Calu3 (cell line): ENCODE results near the gene TOP3B. TPM values are rescaled to one million over a fixed set of nuclear protein-coding genes. Genes with fewer than 3 reads are reported as not detected.
A peak's percentile ranks its signal among the peaks of the same experiment; 100 is the strongest.

Experiments used
- BruUV-seq: library from RNA; stranded (reverse); fragments of 400-500 nt; replicated peaks from 2 replicates; lab custom pipeline; 2021; lab: Mats Ljungman, UMichigan
- CTCF ChIA-PET: fragments of 300-600 bp; sonication (Branson Sonifier 250); formaldehyde crosslinking; loops from one replicate; lab custom pipeline; 2022; ENCODE audit warnings: antibody characterized with exemption; lab: Charles Lee
- DNase-seq: peaks from one replicate; pipeline ENCODE4 v3.0.0; 2022
- H3K27ac Mint-ChIP-seq: one replicate; pipeline ENCODE4 v1.8.0; 2022; ENCODE audit warnings: mixed read lengths; ENCODE audit not compliant: unreplicated experiment
- H3K27me3 Mint-ChIP-seq: one replicate; pipeline ENCODE4 v1.8.0; 2022; ENCODE audit warnings: mixed read lengths; ENCODE audit not compliant: unreplicated experiment
- H3K36me3 Mint-ChIP-seq: one replicate; pipeline ENCODE4 v1.8.0; 2022; ENCODE audit warnings: mild to moderate bottlenecking, moderate library complexity, mixed read lengths; ENCODE audit not compliant: insufficient read depth, unreplicated experiment
- H3K4me1 Mint-ChIP-seq: one replicate; pipeline ENCODE4 v1.8.0; 2022; ENCODE audit warnings: mild to moderate bottlenecking, low read depth, mixed read lengths; ENCODE audit not compliant: unreplicated experiment
- H3K4me3 Mint-ChIP-seq: one replicate; pipeline ENCODE4 v1.8.0; 2022; ENCODE audit warnings: mild to moderate bottlenecking, low read depth, moderate library complexity, mixed read lengths; ENCODE audit not compliant: unreplicated experiment
- H3K9me3 Mint-ChIP-seq: one replicate; pipeline ENCODE4 v1.8.0; 2022; ENCODE audit warnings: low read depth, mixed read lengths; ENCODE audit not compliant: unreplicated experiment
- intact Hi-C: fragments of 100-400 bp; cut with micrococcal nuclease; formaldehyde crosslinking; loops from one replicate; pipeline ENCODE4 v1.10.0; 2022; ENCODE audit not compliant: unreplicated experiment
- total RNA-seq: library from RNA; stranded (reverse); gene quantifications from 2 replicates; pipeline ENCODE4 v1.2.3, GENCODE V29; 2022
- TF ChIP-seq, protein P1 (sequence below): fragments of 200-600 bp; IDR thresholded peaks from one replicate; pipeline ENCODE4 v1.8.0; 2022; ENCODE audit warnings: antibody characterized with exemption; ENCODE audit not compliant: unreplicated experiment

Gene TOP3B
- total RNA-seq, 1 experiment from 2014 or later: 45.1 TPM

- no peaks in the 10 kb centered on the region for H3K9me3 Mint-ChIP-seq
- CTCF ChIA-PET: no interaction called here
Measured at GRCh38 chr22:21990445-21991303, 8.1 kb upstream of the TOP3B start.

GRCh38 chr22:21989049-21989448 is 6.5 kb upstream of the TOP3B start:
- no peak for DNase-seq
- no peaks in the 10 kb centered on the region for H3K9me3 Mint-ChIP-seq
- TF ChIP-seq, protein P1, sequence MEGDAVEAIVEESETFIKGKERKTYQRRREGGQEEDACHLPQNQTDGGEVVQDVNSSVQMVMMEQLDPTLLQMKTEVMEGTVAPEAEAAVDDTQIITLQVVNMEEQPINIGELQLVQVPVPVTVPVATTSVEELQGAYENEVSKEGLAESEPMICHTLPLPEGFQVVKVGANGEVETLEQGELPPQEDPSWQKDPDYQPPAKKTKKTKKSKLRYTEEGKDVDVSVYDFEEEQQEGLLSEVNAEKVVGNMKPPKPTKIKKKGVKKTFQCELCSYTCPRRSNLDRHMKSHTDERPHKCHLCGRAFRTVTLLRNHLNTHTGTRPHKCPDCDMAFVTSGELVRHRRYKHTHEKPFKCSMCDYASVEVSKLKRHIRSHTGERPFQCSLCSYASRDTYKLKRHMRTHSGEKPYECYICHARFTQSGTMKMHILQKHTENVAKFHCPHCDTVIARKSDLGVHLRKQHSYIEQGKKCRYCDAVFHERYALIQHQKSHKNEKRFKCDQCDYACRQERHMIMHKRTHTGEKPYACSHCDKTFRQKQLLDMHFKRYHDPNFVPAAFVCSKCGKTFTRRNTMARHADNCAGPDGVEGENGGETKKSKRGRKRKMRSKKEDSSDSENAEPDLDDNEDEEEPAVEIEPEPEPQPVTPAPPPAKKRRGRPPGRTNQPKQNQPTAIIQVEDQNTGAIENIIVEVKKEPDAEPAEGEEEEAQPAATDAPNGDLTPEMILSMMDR: no peak
- peaks cover 66% of the 10 kb centered on the region for H3K27me3 Mint-ChIP-seq
- intact Hi-C loops: no loop called here
- no peaks in the 10 kb centered on the region for H3K36me3 Mint-ChIP-seq
- no peaks in the 10 kb centered on the region for H3K4me1 Mint-ChIP-seq
- H3K4me3 Mint-ChIP-seq: no peak overlapping the region
- no TSS peak for BruUV-seq
- no peak overlapping the region for H3K27ac Mint-ChIP-seq
- CTCF ChIA-PET: no interaction called here

More at GRCh38 chr22:21990445-21991303, 8.1 kb upstream of the TOP3B start:
- Mint-ChIP-seq H3K27me3 (peaks cover 83% of the 10 kb centered on the region), H3K36me3 (no peaks in the 10 kb centered on the region), H3K4me1 (no peaks in the 10 kb centered on the region), H3K4me3 (no peak overlapping the region), H3K27ac (no peak overlapping the region)
- intact Hi-C loops: no loop called here
- TF ChIP-seq, protein P1: no peak
- no peak for DNase-seq
- BruUV-seq: no TSS peak

GRCh38 chr22:21985214-21985613 is 2.6 kb upstream of the TOP3B start:
- BruUV-seq: no TSS peak
- Mint-ChIP-seq H3K4me3 (no peak overlapping the region), H3K36me3 (peaks cover 16% of the 10 kb centered on the region), H3K27ac (no peak overlapping the region), H3K4me1 (no peaks in the 10 kb centered on the region), H3K9me3 (no peaks in the 10 kb centered on the region), H3K27me3 (peaks cover 32% of the 10 kb centered on the region)
- DNase-seq: no peak
- TF ChIP-seq, protein P1: peak; percentile 9
- CTCF ChIA-PET: no interaction called here
- intact Hi-C loops: no loop called here

DNA sequence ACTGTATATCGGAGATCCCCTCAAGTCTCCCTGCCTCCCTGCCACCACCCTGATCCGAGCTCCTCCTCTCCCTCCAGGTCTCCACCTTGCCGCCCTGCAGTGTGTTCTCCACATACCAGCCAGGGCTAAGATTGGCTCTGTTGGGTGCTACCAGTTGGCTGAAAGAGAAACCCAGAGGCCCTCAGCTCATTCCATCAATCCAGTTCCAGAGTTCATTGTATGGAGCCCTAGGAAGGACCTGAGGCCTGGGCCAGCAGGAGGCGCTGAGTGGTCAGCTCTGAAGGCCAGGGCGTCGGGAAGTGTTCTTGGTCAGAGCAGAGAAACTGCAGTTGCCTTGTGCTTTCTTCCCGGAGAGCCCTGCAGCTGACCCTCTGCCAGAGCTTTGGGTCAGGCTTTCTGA is 2.2 kb upstream of the TOP3B start:
- no peaks in the 10 kb centered on the region for H3K9me3 Mint-ChIP-seq
- no peak overlapping the region for H3K4me3 Mint-ChIP-seq
- peaks cover 28% of the 10 kb centered on the region for H3K27me3 Mint-ChIP-seq
- no TSS peak for BruUV-seq
- no peak for DNase-seq
- CTCF ChIA-PET: no interaction called here
- H3K36me3 Mint-ChIP-seq: peaks cover 16% of the 10 kb centered on the region
- no peak overlapping the region for H3K27ac Mint-ChIP-seq
- no peaks in the 10 kb centered on the region for H3K4me1 Mint-ChIP-seq
- TF ChIP-seq, protein P1: peak; percentile 17
- intact Hi-C loops: no loop called here
